HG03432 (cell line): ENCODE data around the gene NEMP2.

Experiments used
- ATAC-seq: cut with Tn5 transposase; IDR thresholded peaks from one replicate; pipeline ENCODE4 v1.9.1; 2021; ENCODE audit warnings: mild to moderate bottlenecking, moderate library complexity; ENCODE audit not compliant: unreplicated experiment

Gene NEMP2

DNA sequence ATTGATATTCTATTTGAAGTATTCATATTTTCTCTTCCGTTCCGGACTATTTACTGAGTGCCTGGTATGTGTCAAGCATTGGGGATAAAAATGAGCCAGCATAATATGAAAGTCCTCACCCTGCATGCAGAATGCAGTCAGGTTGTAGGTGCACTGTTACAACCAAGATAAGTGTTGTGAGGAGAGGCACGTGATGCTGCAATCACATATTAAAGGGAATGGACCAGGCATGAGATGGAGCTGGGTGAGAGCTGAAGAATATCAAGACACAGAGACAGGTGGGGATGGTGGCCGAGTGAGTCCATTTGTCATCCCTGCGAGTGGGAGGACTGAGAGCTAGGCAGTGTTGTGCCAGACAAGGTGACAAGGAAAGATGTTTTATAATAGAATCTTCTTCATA, 74.0 kb downstream of the NEMP2 start:
- ATAC-seq = no peak

- no peak for ATAC-seq
Measured at GRCh38 chr2:190459881-190460280, 74.6 kb downstream of the NEMP2 start.

- no peak for ATAC-seq
Measured at GRCh38 chr2:190458352-190459107, 76.0 kb downstream of the NEMP2 start.

DNA sequence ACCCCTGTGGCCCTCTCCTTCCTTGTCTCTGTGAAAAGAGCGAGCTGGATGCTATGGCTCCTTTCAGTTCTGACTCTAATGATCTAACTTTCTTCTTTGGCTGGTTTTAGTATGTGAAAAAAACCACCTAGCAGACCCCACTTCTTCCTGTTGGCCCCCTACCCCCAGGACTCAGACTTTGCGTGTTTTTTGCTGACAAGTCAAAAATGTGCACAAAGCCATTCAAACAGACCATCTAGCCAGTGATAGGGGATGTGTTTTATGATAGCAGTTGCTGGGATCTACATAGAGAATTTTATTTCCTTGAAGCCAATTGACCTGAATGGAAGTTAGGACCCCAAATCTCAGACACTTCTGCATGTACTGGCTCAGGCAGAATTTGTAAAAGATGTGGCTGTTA, 77.3 kb downstream of the NEMP2 start:
- no peak for ATAC-seq

DNA sequence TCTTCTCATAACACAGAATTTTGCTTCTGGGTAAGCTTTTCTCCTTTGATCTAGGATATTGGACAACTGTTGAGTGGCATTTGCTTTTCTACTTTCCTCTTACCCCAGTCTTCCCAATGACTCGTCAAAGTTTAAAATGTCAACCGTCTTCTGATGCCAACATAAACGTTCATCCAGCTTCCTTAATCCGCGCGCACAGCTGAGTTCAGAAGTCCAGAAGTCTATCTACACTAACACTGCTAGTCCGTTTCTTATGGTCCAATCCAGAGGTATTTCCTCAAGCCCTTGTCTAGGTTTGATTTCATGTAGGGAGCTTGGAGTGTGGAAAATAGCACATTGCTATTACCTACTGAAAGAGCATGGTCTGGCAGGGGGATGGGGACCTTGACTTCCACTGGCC, 77.7 kb downstream of the NEMP2 start:
- no peak for ATAC-seq

- no peak for ATAC-seq
Measured at GRCh38 chr2:190455358-190456095, 79.0 kb downstream of the NEMP2 start.

DNA sequence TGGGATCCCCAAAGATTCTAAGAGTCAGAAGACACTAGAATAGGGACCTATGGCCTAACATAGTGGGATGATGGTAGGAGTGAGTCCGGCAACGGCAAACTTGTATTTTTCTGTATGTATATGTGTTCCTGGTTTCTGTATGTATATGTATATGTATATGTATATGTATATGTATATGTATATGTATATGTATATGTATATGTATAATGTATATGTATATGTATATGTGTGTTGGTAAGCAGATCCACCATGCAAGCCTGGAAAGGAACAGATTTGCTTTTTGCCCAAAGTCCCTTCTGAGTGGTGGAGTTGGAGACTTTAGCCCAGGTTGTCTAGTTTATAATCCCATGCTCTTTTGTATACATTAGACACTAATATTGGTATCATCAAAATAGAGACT, 79.7 kb downstream of the NEMP2 start:
- ATAC-seq = no peak
